ENCODE measurements around the gene COL5A2. TPM values are rescaled to one million over a fixed set of nuclear protein-coding genes. Genes with fewer than 3 reads are reported as not detected.
A peak's percentile ranks its signal among the peaks of the same experiment; 100 is the strongest.

The COL5A2 gene
- total RNA-seq, 2 experiments from 2014 or later: 0.25 to 0.77 TPM

DNA sequence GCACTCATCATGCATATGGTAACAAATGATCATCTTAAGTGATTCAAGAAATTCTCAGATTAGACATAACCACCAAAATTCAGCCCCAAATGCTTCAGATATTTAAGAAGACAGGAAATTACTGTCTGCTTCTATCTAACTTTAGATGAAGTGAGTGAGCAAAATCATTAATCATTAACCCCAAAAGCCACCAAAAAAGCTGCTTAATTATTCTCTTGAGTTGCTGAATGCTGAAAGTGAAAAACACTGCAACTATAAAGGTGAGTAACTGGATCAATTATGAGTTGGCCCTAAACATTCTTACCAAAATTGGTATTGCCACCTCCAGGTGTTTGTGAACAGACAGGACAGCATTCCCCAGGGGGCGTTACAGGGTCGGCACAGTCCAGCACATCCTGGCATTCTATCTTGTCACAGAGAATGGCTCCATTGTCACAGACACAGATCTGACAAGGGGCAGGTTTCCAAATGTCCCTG, 69.6 kb downstream of the COL5A2 start:
- no peak for DNase-seq

GRCh38 chr2:189104934-189105333, 74.6 kb downstream of the COL5A2 start:
- no peak for ATAC-seq (ENCODE audit: poor library complexity)
- H3K4me3 Mint-ChIP-seq: no peak overlapping the region
- Histone ChIP-seq H3K4me1 (ENCODE audit: insufficient read depth, low read length) (no peaks in the 10 kb centered on the region), H3K36me3 (ENCODE audit: insufficient read depth, low read length) (no peaks in the 10 kb centered on the region), H3K4me3 (ENCODE audit: low read length) (no peak overlapping the region), H3K27me3 (ENCODE audit: control insufficient read depth in 1 of 2, insufficient read depth in 2 of 2, low read length in 2 of 2) (no peaks in the 10 kb centered on the region), H3K27ac (ENCODE audit: low read depth in 1 of 2, low read length in 2 of 2) (no peak overlapping the region), H3K9me3 (ENCODE audit: control insufficient read depth in 1 of 2, insufficient read depth in 1 of 2, low read length in 2 of 2) (no peaks in the 10 kb centered on the region)
- no peaks in the 10 kb centered on the region for H3K9me3 Mint-ChIP-seq
- TF ChIP-seq CTCF (IDR thresholded peaks at IDR 0.05): no peak
- peaks cover 7% of the 10 kb centered on the region for H3K4me1 Mint-ChIP-seq (ENCODE audit: low read depth)
- intact Hi-C loops (cut with DNase I, micrococcal nuclease): no loop called here
- DNase-seq: peak in 2 of 14 experiments; percentile 2 to 31
- CTCF ChIA-PET: interaction anchor here (1.1 kb wide), 1 partner anchor 8 kb away, joined by 4 read pairs; no protein-coding TSS in a partner anchor
- no peak overlapping the region for H3K27ac Mint-ChIP-seq
- POLR2A ChIA-PET: no interaction called here
- no peaks in the 10 kb centered on the region for H3K27me3 Mint-ChIP-seq
- H3K36me3 Mint-ChIP-seq (ENCODE audit: low read depth): no peaks in the 10 kb centered on the region

More for the DNA sequence above, 69.6 kb downstream of the COL5A2 start:
- POLR2A ChIA-PET: no interaction called here
- Mint-ChIP-seq H3K4me3 (no peak overlapping the region), H3K27ac (no peak overlapping the region), H3K9me3 (no peaks in the 10 kb centered on the region), H3K36me3 (ENCODE audit: low read depth) (no peaks in the 10 kb centered on the region), H3K4me1 (ENCODE audit: low read depth) (peaks cover 4% of the 10 kb centered on the region), H3K27me3 (no peaks in the 10 kb centered on the region)
- Histone ChIP-seq H3K27ac (ENCODE audit: low read depth in 1 of 2, low read length in 2 of 2) (no peak overlapping the region), H3K4me3 (ENCODE audit: low read length) (no peak overlapping the region), H3K36me3 (ENCODE audit: insufficient read depth, low read length) (no peaks in the 10 kb centered on the region), H3K4me1 (ENCODE audit: insufficient read depth, low read length) (no peaks in the 10 kb centered on the region), H3K27me3 (ENCODE audit: control insufficient read depth in 1 of 2, insufficient read depth in 2 of 2, low read length in 2 of 2) (no peaks in the 10 kb centered on the region), H3K9me3 (ENCODE audit: control insufficient read depth in 1 of 2, insufficient read depth in 1 of 2, low read length in 2 of 2) (no peaks in the 10 kb centered on the region)
- ATAC-seq (ENCODE audit: poor library complexity): no peak
- CTCF ChIA-PET: no interaction called here
- no peak for TF ChIP-seq CTCF (IDR thresholded peaks at IDR 0.05)
- intact Hi-C loops (cut with DNase I, micrococcal nuclease): no loop called here

GRCh38 chr2:189102735-189103134, 76.8 kb downstream of the COL5A2 start:
- Mint-ChIP-seq H3K4me3 (no peak overlapping the region), H3K36me3 (ENCODE audit: low read depth) (no peaks in the 10 kb centered on the region), H3K9me3 (no peaks in the 10 kb centered on the region), H3K27me3 (no peaks in the 10 kb centered on the region), H3K27ac (no peak overlapping the region), H3K4me1 (ENCODE audit: low read depth) (peaks cover 7% of the 10 kb centered on the region)
- no peaks in the 10 kb centered on the region for H3K27me3 ChIP-seq (ENCODE audit: control insufficient read depth in 1 of 2, insufficient read depth in 2 of 2, low read length in 2 of 2)
- ATAC-seq (ENCODE audit: poor library complexity) (no peak), DNase-seq (no peak)
- no peak overlapping the region for H3K4me3 ChIP-seq (ENCODE audit: low read length)
- H3K36me3 ChIP-seq (ENCODE audit: insufficient read depth, low read length): no peaks in the 10 kb centered on the region
- ChIA-PET POLR2A (no interaction called here), CTCF (no interaction called here)
- H3K4me1 ChIP-seq (ENCODE audit: insufficient read depth, low read length): no peaks in the 10 kb centered on the region
- intact Hi-C loops (cut with DNase I, micrococcal nuclease): no loop called here
- H3K9me3 ChIP-seq (ENCODE audit: control insufficient read depth in 1 of 2, insufficient read depth in 1 of 2, low read length in 2 of 2): no peaks in the 10 kb centered on the region
- TF ChIP-seq CTCF (IDR thresholded peaks at IDR 0.05): no peak
- H3K27ac ChIP-seq (ENCODE audit: low read depth in 1 of 2, low read length in 2 of 2): no peak overlapping the region
